HepG2 (cell line): ENCODE data around the gene TPX2. TPM values are rescaled to one million over a fixed set of nuclear protein-coding genes. Genes with fewer than 3 reads are reported as not detected.

Experiments
- ADNP ChIP-seq: sonication (generic); formaldehyde crosslinking; IDR thresholded peaks from 2 replicates; pipeline ENCODE4 v1.4.0; 2020; ENCODE audit warnings: missing genetic modification reagents
- ARNT ChIP-seq: fragments of 450-650 bp; IDR thresholded peaks from 2 replicates; pipeline ENCODE4 v1.6.1; 2017
- CBX2 ChIP-seq, 2 experiments: fragments of 200-600 bp in 1 of 2; sonication (generic); formaldehyde crosslinking in 1 of 2; IDR thresholded peaks; 2 replicates each; pipeline versions ENCODE4 v1.7.0 to v1.8.1; 2018 to 2022; ENCODE audit warnings: low read depth in 2 of 2, low read length in 1 of 2, mild to moderate bottlenecking in 1 of 2, missing genetic modification reagents in 1 of 2
- HMG20A ChIP-seq: IDR thresholded peaks from 2 replicates; pipeline ENCODE4 v1.6.1; 2016; ENCODE audit warnings: borderline replicate concordance
- MEIS2 ChIP-seq: sonication (generic); formaldehyde crosslinking; IDR thresholded peaks from 2 replicates; pipeline ENCODE4 v1.9.0; 2021; ENCODE audit warnings: mild to moderate bottlenecking, missing genetic modification reagents
- MTA1 ChIP-seq: sonication (generic); formaldehyde crosslinking; IDR thresholded peaks from 2 replicates; pipeline ENCODE4 v1.4.0; 2020; ENCODE audit warnings: missing genetic modification reagents, mild to moderate bottlenecking, borderline replicate concordance
- NBN ChIP-seq: fragments of 450-650 bp; conservative IDR thresholded peaks from 2 replicates; pipeline ENCODE4 v1.6.1; 2017
- NR2C2 ChIP-seq: sonication (generic); formaldehyde crosslinking; IDR thresholded peaks from 2 replicates; pipeline ENCODE4 v1.4.0; 2020; ENCODE audit warnings: missing genetic modification reagents, mild to moderate bottlenecking, moderate library complexity, borderline replicate concordance
- SIN3A ChIP-seq: IDR thresholded peaks from 2 replicates; pipeline ENCODE4 v1.6.1; 2011; ENCODE audit warnings: low read depth, mild to moderate bottlenecking, control low read depth, low read length, borderline replicate concordance
- SUZ12 ChIP-seq: fragments of 150-350 bp; IDR thresholded peaks from 2 replicates; pipeline ENCODE4 v1.6.1; 2014; ENCODE audit warnings: low read depth, low read length
- ZMAT3 ChIP-seq: sonication (generic); formaldehyde crosslinking; conservative IDR thresholded peaks from 2 replicates; pipeline ENCODE4 v1.7.0; 2021; ENCODE audit warnings: missing genetic modification reagents
- ZNF224 ChIP-seq: sonication (generic); formaldehyde crosslinking; IDR thresholded peaks from 2 replicates; pipeline ENCODE4 v1.5.0; 2020; ENCODE audit warnings: mild to moderate bottlenecking, missing genetic modification reagents
- ZNF451 ChIP-seq: sonication (generic); formaldehyde crosslinking; IDR thresholded peaks from 2 replicates; pipeline ENCODE4 v1.5.0; 2020; ENCODE audit warnings: mild to moderate bottlenecking, missing genetic modification reagents
- ZNF605 ChIP-seq: sonication (generic); formaldehyde crosslinking; IDR thresholded peaks from 2 replicates; pipeline ENCODE4 v1.8.0; 2022; ENCODE audit warnings: mild to moderate bottlenecking, missing genetic modification reagents
- ZNF615 ChIP-seq: sonication (generic); formaldehyde crosslinking; IDR thresholded peaks from 2 replicates; pipeline ENCODE4 v1.5.0; 2020; ENCODE audit warnings: mild to moderate bottlenecking, missing genetic modification reagents, borderline replicate concordance
- ZNF747 ChIP-seq: sonication (generic); formaldehyde crosslinking; IDR thresholded peaks from 2 replicates; pipeline ENCODE4 v1.8.1; 2023; ENCODE audit warnings: missing genetic modification reagents, mild to moderate bottlenecking, borderline replicate concordance
- ZNF749 ChIP-seq: sonication (generic); formaldehyde crosslinking; IDR thresholded peaks from 2 replicates; pipeline ENCODE4 v1.8.0; 2022; ENCODE audit warnings: mild to moderate bottlenecking, missing genetic modification reagents, moderate library complexity, borderline replicate concordance
- ZNF790 ChIP-seq: sonication (generic); formaldehyde crosslinking; IDR thresholded peaks from 2 replicates; pipeline ENCODE4 v1.8.0; 2022; ENCODE audit warnings: missing genetic modification reagents, mild to moderate bottlenecking, borderline replicate concordance
- ZZZ3 ChIP-seq: sonication (generic); formaldehyde crosslinking; IDR thresholded peaks from 2 replicates; pipeline ENCODE4 v1.4.0; 2020; ENCODE audit warnings: missing genetic modification reagents, mild to moderate bottlenecking, borderline replicate concordance
- polyA plus RNA-seq, 8 experiments: library from polyadenylated mRNA; depleted of rRNA in 3 of 8; stranded (reverse) in 7 of 8; unstranded in 1 of 8; fragments of >200 nt; fragmentation: Illumina TruSeq in 4 of 8; extraction: Trizol in 4 of 8; gene quantifications; 2 replicates each; pipeline versions ENCODE4 v1.2.1 to v1.2.3, GENCODE V29; 2011 to 2016; ENCODE audit warnings: low read depth in 4 of 8, missing spikeins in 1 of 8, mixed read lengths in 1 of 8; ENCODE audit not compliant: insufficient read depth in 1 of 8
- total RNA-seq, 5 experiments: library from RNA; depleted of rRNA; stranded (reverse); fragments of >200 nt; fragmentation: Illumina TruSeq; extraction: Trizol; gene quantifications; 2 replicates each; pipeline ENCODE4 v1.2.3, GENCODE V29; 2016; ENCODE audit warnings: low read depth in 1 of 5
- TF ChIP-seq, protein P1 (sequence below): sonication (generic); formaldehyde crosslinking; IDR thresholded peaks from 2 replicates; pipeline ENCODE4 v1.4.0; 2020; ENCODE audit warnings: missing genetic modification reagents
- TF ChIP-seq, protein P2 (sequence below): IDR thresholded peaks from 2 replicates; pipeline ENCODE4 v1.6.1; 2012; ENCODE audit warnings: inconsistent platforms
- TF ChIP-seq, protein P3 (sequence below): IDR thresholded peaks from 2 replicates; pipeline ENCODE4 v1.6.1; 2018; ENCODE audit warnings: missing genetic modification reagents
- TF ChIP-seq, protein P4 (sequence below): sonication (generic); formaldehyde crosslinking; IDR thresholded peaks from 2 replicates; pipeline ENCODE4 v1.8.0; 2022; ENCODE audit warnings: mild to moderate bottlenecking, missing genetic modification reagents, moderate library complexity
- TF ChIP-seq, protein P5 (sequence below): sonication (generic); formaldehyde crosslinking; conservative IDR thresholded peaks from 2 replicates; pipeline ENCODE4 v1.8.0; 2022; ENCODE audit warnings: mild to moderate bottlenecking, moderate library complexity, missing genetic modification reagents

Gene TPX2
- total and polyA plus RNA-seq, 2 of the 13 experiments (the other 11 are each of a cell fraction or from before 2014, with no cell fraction given) = 34.3 to 124 TPM

DNA sequence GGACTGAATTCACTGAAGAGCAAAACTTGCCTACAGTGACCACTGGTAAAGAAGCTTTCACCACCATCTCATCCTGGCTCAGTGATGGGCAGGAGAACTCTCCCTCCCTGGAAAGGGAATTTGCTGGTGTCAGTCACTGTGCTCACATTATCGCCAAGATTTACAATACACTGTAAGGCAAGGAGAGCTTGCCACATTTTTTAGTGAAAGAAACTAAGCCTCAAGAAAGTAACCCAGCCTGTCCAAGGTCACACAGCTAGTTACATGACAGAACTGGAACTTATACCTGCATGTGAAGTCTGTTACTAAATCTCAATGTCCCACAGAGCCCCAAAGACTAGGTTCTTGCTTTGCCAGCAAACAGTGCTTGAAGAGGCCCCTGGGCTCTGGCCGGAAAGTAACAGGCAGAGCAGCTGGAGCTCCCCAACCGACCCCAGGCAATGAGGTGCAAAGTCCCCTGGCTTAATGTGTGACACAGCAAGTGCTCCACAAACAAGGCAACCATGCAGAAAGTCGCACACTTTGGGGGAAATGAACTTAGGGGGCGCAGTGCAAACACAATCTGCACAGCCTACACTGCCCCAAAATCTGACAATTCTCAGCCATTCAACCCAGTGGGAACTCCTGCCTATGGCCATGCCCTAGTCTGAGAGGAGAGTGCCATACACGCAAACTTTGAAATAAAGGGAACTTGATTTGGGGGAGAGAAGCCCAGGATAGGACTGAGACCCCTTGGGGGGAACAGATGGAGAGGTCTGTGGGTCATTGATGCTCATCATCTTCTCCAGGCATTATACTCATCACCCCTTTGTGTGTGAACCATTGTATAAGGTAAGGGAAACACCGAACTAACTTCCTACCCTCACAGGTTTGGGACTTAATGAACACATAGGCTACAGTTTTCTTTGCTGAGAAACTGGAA is 18.3 kb upstream of the TPX2 start (continued):
- TF ChIP-seq, protein P1, sequence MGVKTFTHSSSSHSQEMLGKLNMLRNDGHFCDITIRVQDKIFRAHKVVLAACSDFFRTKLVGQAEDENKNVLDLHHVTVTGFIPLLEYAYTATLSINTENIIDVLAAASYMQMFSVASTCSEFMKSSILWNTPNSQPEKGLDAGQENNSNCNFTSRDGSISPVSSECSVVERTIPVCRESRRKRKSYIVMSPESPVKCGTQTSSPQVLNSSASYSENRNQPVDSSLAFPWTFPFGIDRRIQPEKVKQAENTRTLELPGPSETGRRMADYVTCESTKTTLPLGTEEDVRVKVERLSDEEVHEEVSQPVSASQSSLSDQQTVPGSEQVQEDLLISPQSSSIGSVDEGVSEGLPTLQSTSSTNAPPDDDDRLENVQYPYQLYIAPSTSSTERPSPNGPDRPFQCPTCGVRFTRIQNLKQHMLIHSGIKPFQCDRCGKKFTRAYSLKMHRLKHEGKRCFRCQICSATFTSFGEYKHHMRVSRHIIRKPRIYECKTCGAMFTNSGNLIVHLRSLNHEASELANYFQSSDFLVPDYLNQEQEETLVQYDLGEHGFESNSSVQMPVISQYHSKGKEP (CRISPR knock-in tag) = peak; percentile 80; the same call in 1 of the 2 replicates
- TF ChIP-seq ARNT (no peak), NBN (no peak), ZNF749 (CRISPR knock-in tag) (no peak), ADNP (CRISPR knock-in tag) (no peak), ZNF605 (peak; percentile 66), ZNF790 (CRISPR knock-in tag) (peak; percentile 42; the same call in 1 of the 2 replicates), HMG20A (CRISPR knock-in tag) (peak; percentile 78), ZNF615 (CRISPR knock-in tag) (0 out of 2 replicates have a peak, but pooled peaks have one; percentile 21), MTA1 (CRISPR knock-in tag) (peak; percentile 97; the same call in 1 of the 2 replicates), ZZZ3 (CRISPR knock-in tag) (peak; percentile 74), ZNF224 (CRISPR knock-in tag) (peak; percentile 74; the same call in 1 of the 2 replicates), SIN3A (peak; percentile 97), NR2C2 (peak; percentile 39; the same call in 1 of the 2 replicates), ZMAT3 (CRISPR knock-in tag) (peak; percentile 81), ZNF747 (peak; percentile 98), CBX2 (IDR thresholded peaks at IDR 0.05; ENCODE audit: low read depth, low read length) (no peak), CBX2 (CRISPR knock-in tag; IDR thresholded peaks at IDR 0.05; ENCODE audit: low read depth) (peak; percentile 69; the same call in 1 of the 2 replicates), MEIS2 (CRISPR knock-in tag) (peak; percentile 92), SUZ12 (no peak), ZNF451 (peak; percentile 89; the same call in 1 of the 2 replicates)
- TF ChIP-seq, protein P2, sequence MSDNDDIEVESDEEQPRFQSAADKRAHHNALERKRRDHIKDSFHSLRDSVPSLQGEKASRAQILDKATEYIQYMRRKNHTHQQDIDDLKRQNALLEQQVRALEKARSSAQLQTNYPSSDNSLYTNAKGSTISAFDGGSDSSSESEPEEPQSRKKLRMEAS = peak; percentile 84
- TF ChIP-seq, protein P3, sequence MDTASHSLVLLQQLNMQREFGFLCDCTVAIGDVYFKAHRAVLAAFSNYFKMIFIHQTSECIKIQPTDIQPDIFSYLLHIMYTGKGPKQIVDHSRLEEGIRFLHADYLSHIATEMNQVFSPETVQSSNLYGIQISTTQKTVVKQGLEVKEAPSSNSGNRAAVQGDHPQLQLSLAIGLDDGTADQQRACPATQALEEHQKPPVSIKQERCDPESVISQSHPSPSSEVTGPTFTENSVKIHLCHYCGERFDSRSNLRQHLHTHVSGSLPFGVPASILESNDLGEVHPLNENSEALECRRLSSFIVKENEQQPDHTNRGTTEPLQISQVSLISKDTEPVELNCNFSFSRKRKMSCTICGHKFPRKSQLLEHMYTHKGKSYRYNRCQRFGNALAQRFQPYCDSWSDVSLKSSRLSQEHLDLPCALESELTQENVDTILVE (CRISPR knock-in tag) = 0 out of 2 replicates have a peak, but pooled peaks have one; percentile 50
- TF ChIP-seq, protein P4, sequence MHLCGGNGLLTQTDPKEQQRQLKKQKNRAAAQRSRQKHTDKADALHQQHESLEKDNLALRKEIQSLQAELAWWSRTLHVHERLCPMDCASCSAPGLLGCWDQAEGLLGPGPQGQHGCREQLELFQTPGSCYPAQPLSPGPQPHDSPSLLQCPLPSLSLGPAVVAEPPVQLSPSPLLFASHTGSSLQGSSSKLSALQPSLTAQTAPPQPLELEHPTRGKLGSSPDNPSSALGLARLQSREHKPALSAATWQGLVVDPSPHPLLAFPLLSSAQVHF = peak; percentile 7; the same call in 1 of the 2 replicates
- TF ChIP-seq, protein P5, sequence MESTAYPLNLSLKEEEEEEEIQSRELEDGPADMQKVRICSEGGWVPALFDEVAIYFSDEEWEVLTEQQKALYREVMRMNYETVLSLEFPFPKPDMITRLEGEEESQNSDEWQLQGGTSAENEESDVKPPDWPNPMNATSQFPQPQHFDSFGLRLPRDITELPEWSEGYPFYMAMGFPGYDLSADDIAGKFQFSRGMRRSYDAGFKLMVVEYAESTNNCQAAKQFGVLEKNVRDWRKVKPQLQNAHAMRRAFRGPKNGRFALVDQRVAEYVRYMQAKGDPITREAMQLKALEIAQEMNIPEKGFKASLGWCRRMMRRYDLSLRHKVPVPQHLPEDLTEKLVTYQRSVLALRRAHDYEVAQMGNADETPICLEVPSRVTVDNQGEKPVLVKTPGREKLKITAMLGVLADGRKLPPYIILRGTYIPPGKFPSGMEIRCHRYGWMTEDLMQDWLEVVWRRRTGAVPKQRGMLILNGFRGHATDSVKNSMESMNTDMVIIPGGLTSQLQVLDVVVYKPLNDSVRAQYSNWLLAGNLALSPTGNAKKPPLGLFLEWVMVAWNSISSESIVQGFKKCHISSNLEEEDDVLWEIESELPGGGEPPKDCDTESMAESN (CRISPR knock-in tag) = no peak
